HG02588 (cell line): Measurements from ENCODE around the gene COL27A1.

Experiments used
- ATAC-seq: cut with Tn5 transposase; IDR thresholded peaks from one replicate; pipeline ENCODE4 v1.9.1; 2021; ENCODE audit warnings: mild to moderate bottlenecking, moderate library complexity; ENCODE audit not compliant: unreplicated experiment

Gene COL27A1

DNA sequence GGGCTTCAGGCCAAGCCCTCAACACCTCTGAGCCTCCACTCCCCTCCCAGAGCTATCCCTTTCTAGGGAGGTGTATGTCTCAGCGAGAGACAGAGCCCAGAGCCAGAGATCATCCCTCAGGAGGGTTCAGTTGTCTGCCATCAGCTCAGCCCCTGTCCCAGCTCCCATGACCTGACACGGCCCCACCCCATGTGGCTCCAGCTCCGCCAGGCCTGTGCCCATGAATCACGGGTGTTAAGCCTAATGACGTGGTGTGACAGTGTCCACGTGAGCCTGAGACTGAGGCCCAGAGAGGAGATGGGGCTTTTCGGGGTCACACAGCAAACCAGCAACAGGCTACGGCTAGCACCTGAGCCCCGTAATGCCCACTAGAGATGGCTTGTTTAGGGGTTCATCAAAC lies 106.7 kb downstream of the COL27A1 start:
- ATAC-seq, result no peak

GRCh38 chr9:114263853-114264510 lies 108.6 kb downstream of the COL27A1 start:
- no peak for ATAC-seq

DNA sequence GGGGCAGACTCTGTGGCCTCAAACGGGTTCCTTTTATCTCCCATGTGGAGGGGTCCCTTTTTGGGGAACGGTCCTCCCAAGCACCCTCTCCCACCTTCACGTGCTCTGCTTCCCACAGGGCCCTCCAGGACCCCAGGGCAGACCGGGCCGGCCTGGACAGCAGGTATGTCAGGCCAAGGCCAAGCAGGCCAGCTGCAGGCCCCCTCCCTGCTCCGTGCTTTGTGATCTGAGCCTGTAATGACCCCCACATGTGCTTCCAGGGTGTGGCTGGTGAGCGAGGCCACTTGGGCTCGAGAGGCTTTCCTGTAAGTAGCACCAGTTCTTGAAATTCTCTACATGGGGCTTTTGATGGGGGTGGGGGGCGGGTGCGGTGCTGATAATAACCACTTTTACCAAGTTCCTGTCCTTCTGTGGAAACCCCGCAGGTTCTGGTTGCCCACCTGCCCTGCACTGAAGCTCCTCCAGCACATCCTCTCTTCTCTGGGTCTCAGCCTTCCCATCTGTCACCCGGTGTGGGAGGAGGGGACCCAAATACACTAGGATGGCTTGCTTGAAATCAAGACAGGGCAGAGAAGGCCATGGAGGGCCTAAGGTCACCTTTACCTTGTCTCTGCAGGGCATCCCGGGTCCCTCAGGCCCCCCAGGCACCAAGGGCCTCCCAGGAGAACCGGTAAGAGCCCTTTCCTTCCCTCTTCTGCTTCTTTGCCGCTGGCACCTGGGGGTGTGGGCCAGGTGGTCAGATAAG lies 109.6 kb downstream of the COL27A1 start:
- ATAC-seq, result no peak

DNA sequence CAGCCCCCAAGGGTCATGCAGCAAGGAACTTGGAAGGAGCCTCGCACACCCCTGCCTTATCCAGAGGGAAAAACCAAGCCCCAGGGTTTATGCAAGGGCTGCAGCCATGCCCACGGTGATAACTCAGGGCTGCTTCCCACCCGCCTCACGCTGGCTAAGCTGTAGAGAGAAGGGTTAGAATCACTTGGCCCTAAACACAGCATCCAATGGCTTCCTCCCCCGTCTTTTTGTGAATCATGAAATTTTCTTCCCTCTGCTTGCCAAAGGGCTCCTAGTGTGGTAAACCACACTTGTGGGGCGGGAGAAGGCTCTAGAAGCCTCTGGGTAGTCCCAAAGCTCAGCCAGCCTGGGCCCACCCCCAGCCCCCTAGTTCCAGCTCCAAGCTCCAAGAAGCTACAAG lies 111.6 kb downstream of the COL27A1 start:
- ATAC-seq, result no peak

- ATAC-seq, result no peak
Measured at GRCh38 chr9:114269023-114269422, 113.7 kb downstream of the COL27A1 start.

DNA sequence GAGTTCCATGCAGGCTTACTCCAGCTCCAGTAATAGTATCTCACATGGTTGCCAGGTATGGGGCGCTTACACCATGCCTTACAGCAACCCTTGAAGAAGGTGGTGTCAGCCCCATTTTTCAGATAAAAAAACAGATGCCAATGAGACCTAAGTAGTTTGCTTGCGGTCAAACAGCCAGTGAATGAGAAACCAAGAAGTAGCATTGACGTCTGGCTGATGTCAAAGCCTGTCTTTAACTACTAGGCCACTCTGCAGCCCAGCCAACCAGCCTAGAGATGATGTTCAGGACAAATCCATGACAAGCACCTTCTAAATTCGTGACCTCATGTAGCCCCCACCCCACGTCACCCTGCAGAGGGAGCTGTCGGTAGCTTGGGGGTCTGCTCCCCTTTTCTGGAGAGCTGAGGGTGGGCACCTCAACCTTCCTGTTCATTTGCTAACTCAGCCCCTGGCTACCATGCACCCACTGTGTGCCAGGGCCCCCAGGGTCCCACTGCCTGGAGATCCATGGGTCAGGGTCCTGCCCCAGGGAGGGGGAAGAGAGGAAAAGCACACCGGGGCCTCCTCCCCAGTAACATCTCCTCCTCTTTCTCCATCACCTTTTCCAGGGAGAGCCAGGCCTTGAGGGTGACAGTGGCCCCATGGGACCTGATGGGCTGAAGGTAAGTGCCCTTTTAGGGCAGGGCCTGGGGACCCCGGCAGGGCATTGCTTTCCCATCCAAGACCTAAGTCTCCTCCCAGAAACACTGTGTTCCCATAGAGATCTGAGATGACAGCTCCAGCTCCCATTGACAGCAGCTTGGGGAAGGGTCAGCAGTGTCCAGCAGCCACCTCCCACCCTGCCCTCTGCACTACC lies 115.0 kb downstream of the COL27A1 start:
- ATAC-seq, result no peak

DNA sequence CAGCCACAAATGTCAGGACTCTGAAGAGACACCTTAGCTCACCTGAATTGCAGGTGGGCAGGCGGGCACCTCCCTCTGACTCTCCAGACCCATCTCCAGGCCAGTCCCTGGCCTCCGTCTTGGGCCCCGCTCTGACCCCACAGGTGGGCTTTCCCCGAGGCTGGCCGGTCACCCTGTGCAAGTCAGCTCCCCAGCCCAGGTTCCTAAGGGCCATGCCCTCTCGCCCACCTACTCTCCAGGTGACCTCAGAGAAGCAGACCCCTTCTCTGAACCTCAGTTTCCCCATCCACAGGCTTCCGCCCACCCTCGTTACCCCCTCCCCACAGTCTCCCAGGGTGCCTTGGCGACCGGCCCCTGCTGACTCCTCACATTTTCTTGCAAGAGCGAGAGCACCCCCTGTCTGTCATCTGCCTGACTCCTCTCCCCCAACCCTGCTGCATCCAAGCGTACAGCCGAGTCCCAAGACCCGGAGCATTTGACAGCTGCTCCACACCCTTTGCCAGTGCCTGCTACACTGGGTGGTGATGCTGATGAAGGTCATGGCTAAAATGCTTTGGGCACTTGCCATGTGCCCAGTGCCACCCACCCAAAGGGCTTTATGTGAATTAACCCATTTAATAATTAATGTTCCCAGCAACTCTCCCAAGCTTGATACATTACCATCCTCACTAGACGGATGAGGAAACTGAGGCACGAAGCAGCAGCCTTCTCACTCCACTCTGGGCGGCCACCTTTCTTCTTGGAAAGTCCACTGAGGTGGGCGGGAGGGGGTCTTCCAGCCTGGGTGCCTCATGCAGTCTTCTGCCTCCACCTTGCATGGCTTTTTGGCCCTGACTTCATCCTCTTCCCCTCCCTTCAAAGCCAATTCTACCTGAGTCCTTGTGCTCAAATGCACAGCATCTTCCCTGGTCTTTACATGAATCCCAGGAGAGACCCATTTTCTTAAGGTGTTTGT lies 116.5 kb downstream of the COL27A1 start:
- no peak for ATAC-seq

- no peak for ATAC-seq
Measured at GRCh38 chr9:114272739-114273431, 117.5 kb downstream of the COL27A1 start.

GRCh38 chr9:114273461-114273881 lies 118.1 kb downstream of the COL27A1 start:
- ATAC-seq, result no peak

- no peak for ATAC-seq
Measured at GRCh38 chr9:114274217-114274616, 118.9 kb downstream of the COL27A1 start.

- ATAC-seq, result no peak
Measured at GRCh38 chr9:114275246-114276004, 120.1 kb downstream of the COL27A1 start.

DNA sequence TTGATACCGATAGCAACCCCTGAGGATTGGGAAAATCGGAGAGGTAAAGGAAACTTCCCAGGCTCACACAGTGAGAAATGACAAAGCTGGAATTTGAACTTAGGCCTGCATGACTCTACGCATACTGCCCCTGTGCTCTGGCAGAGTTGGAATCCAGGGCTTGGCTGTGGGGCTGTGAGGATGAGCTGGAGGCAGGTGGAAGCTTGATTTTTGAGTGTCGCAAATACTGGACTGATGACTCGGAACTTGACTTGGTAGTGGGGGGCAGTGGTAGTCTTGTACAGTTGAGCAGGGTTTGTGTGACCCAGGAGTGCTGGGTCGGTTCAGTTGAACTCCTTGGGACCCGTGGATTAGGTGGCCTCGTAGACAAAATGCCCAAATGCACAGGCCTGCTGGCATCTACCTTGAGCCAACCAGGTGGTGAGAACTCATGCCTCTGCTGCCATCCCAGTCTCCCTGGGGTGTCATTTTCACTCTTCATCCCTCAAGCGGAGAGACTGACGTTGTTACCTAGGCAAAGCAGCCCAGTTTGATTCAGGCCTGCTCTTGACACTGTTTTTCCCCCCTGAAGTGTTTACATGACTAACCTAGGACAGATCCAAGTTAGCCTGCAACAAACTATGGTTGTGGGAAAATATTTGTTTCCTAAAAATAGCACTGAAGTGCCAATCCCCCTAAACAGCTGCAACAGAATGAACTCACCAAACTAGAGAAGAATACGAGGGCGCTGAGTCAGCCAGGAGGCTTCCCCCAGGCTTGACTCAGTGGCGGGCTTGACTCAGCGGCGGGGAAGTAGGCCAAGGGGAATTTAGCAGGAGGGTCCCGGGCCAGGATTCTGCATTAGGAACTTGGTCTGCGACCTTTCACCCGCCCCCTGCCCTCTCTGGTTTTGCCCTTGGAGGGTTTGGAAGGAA lies 121.8 kb downstream of the COL27A1 start:
- ATAC-seq, result no peak

GRCh38 chr9:114278356-114278755 lies 123.0 kb downstream of the COL27A1 start:
- ATAC-seq, result no peak

- no peak for ATAC-seq
Measured at GRCh38 chr9:114278881-114279570, 123.7 kb downstream of the COL27A1 start.

DNA sequence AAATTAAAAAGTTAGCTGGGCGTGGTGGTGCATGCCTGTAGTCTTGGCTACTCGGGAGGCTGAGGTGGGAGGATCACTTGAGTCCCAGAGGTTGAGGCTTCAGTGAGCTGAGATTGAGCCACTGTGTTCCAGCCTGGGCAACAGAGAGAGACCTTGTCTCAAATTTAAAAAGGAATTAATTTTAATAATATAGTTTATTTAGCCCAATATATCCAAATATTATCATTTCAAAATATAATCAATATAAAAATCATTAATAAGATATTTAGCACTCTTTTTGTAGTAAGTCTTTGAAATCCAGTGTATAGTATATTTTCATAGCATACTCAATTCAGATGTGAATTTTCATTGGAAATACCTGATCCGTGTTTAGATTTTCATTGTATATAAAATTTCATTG lies 124.4 kb downstream of the COL27A1 start:
- ATAC-seq, result no peak

- ATAC-seq, result no peak
Measured at GRCh38 chr9:114280636-114281472, 125.5 kb downstream of the COL27A1 start.
